22Rv1 (cell line): ENCODE data around the gene XXYLT1.

Source experiments
- ZFX ChIP-seq: fragments of 450-650 bp; IDR thresholded peaks from 2 replicates; pipeline ENCODE4 v1.6.1; 2017; ENCODE audit warnings: antibody characterized with exemption, borderline replicate concordance
- TF ChIP-seq, protein P1 (sequence below): fragments of 450-650 bp; IDR thresholded peaks from 2 replicates; pipeline ENCODE4 v1.5.1; 2017; ENCODE audit warnings: mild to moderate bottlenecking

DNA sequence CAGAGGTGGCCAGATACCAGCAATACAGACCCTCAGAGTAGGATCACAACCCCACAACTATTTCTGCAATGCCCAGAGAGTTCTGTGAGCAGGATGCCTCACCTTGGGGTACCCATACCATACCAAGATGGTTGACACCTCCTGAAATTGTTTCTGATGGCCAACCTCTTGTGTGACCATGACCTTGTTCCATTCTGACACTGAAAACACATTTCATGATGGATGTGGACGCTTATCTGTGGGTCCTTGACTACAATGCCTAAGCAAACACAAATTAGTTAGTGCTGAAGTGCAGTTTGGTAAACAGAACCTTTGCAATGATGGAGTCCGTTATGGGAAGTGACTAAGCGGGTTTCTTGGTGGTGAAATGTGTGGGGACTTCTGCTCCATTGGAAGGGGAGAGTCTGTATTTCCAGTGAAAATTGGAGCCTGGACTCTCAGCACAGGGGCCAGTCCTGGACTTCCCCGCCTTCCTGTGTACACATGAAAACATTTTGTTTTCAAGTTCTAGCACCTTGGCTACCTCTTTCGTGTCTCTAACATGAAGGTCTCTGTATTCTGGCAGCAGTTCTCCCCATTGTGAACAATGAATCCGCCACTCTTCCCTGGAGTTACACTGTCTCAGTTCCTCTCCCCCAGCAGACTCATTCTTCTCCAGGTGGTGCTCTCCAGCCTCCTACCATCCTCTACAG is 106.2 kb downstream of the XXYLT1 start:
- TF ChIP-seq, protein P1, sequence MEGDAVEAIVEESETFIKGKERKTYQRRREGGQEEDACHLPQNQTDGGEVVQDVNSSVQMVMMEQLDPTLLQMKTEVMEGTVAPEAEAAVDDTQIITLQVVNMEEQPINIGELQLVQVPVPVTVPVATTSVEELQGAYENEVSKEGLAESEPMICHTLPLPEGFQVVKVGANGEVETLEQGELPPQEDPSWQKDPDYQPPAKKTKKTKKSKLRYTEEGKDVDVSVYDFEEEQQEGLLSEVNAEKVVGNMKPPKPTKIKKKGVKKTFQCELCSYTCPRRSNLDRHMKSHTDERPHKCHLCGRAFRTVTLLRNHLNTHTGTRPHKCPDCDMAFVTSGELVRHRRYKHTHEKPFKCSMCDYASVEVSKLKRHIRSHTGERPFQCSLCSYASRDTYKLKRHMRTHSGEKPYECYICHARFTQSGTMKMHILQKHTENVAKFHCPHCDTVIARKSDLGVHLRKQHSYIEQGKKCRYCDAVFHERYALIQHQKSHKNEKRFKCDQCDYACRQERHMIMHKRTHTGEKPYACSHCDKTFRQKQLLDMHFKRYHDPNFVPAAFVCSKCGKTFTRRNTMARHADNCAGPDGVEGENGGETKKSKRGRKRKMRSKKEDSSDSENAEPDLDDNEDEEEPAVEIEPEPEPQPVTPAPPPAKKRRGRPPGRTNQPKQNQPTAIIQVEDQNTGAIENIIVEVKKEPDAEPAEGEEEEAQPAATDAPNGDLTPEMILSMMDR, result no peak
- no peak for TF ChIP-seq ZFX
